ENCODE results near the gene MPV17L2.

MPV17L2 gene

DNA sequence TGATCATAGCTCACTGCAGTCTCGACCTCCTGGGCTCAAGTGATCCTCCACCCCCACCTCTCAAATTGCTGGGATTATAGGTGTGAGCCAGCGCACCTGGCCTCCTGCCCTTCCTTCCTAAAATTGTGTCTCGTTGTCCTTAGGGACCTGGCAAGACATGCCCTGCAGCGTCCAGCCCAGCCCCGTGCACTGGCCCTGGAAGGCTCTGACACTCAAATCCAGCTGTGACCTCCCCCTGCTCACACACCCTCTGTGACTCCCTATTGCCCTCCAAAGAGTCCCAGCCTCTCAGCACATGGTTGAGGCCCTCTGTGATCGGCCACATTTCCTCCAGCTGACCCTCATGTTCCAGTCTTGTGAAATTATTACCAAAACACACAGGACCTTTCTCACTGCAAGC, 4.9 kb downstream of the MPV17L2 start:
- Histone ChIP-seq H3K9me2 (replicated peaks; ENCODE audit: low read depth, low read length) (no peaks in the 10 kb centered on the region), H3K79me2 (ENCODE audit: insufficient read depth, low read length) (peaks cover 12% of the 10 kb centered on the region), H3K9ac (ENCODE audit: low read depth, low read length, poor library complexity, severe bottlenecking) (no peak overlapping the region), H3K4me1 (ENCODE audit: insufficient read depth, low read length, poor library complexity, severe bottlenecking) (peaks cover 8% of the 10 kb centered on the region), H3K4me3 (ENCODE audit: low read length, poor library complexity, severe bottlenecking) (no peak overlapping the region), H3K9me3 (ENCODE audit: insufficient read depth, low read depth, low read length) (no peaks in the 10 kb centered on the region), H2AFZ (ENCODE audit: low read length) (no peak overlapping the region), H3K36me3 (ENCODE audit: insufficient read depth, low read length) (peaks cover 2% of the 10 kb centered on the region; the same call in 1 of the 2 replicates), H3K4me2 (ENCODE audit: low read depth, low read length, poor library complexity, severe bottlenecking) (no peak overlapping the region), H3F3A (ENCODE audit: low read depth) (no peaks in the 10 kb centered on the region), H3K27me3 (ENCODE audit: insufficient read depth, low read length, poor library complexity, severe bottlenecking) (no peaks in the 10 kb centered on the region), H4K20me1 (ENCODE audit: insufficient read depth, low read length, poor library complexity, severe bottlenecking) (peaks cover 7% of the 10 kb centered on the region)
- TF ChIP-seq, protein P1, sequence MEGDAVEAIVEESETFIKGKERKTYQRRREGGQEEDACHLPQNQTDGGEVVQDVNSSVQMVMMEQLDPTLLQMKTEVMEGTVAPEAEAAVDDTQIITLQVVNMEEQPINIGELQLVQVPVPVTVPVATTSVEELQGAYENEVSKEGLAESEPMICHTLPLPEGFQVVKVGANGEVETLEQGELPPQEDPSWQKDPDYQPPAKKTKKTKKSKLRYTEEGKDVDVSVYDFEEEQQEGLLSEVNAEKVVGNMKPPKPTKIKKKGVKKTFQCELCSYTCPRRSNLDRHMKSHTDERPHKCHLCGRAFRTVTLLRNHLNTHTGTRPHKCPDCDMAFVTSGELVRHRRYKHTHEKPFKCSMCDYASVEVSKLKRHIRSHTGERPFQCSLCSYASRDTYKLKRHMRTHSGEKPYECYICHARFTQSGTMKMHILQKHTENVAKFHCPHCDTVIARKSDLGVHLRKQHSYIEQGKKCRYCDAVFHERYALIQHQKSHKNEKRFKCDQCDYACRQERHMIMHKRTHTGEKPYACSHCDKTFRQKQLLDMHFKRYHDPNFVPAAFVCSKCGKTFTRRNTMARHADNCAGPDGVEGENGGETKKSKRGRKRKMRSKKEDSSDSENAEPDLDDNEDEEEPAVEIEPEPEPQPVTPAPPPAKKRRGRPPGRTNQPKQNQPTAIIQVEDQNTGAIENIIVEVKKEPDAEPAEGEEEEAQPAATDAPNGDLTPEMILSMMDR (conservative IDR thresholded peaks at IDR 0.05; ENCODE audit: low read length) = no peak
- no peak for TF ChIP-seq EZH2phosphoT487 (IDR thresholded peaks at IDR 0.05; ENCODE audit: borderline replicate concordance)

DNA sequence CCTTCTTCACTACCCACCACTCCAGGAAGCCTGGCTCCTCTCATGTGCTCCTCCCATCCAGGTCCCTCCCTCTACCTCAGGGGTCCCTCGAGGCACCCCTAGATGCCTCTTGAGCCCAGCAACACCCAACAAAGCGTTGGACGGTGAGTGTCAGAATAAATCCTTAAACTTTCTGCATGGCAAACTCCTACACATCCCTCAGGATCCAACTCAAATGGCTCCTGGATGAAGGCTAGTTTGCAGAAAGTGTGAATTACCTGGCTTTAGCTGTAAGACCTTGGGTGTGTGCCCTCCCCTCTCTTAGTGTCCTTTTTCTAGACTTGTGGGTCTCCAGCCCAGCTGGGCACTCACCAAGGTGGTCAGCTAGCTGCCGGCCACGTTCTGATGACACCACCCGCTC, 5.4 kb downstream of the MPV17L2 start:
- Histone ChIP-seq H3K4me1 (ENCODE audit: insufficient read depth, low read length, poor library complexity, severe bottlenecking) (peaks cover 7% of the 10 kb centered on the region), H3F3A (ENCODE audit: low read depth) (no peaks in the 10 kb centered on the region), H3K9ac (ENCODE audit: low read depth, low read length, poor library complexity, severe bottlenecking) (no peak overlapping the region)

GRCh38 chr19:18202397-18202777, 9.4 kb downstream of the MPV17L2 start:
- Histone ChIP-seq H3K79me2 (ENCODE audit: insufficient read depth, low read length) (no peaks in the 10 kb centered on the region; the same call in 1 of the 2 replicates), H3K4me1 (ENCODE audit: insufficient read depth, low read length, poor library complexity, severe bottlenecking) (peaks cover 12% of the 10 kb centered on the region), H3K4me2 (ENCODE audit: low read depth, low read length, poor library complexity, severe bottlenecking) (peak overlapping the region; percentile 88), H3F3A (ENCODE audit: low read depth) (no peaks in the 10 kb centered on the region), H3K27me3 (ENCODE audit: insufficient read depth, low read length, poor library complexity, severe bottlenecking) (no peaks in the 10 kb centered on the region), H3K9me3 (ENCODE audit: insufficient read depth, low read depth, low read length) (no peaks in the 10 kb centered on the region), H3K4me3 (ENCODE audit: low read length, poor library complexity, severe bottlenecking) (peak overlapping the region; percentile 77), H2AFZ (ENCODE audit: low read length) (no peak overlapping the region; the same call in 1 of the 2 replicates), H4K20me1 (ENCODE audit: insufficient read depth, low read length, poor library complexity, severe bottlenecking) (no peaks in the 10 kb centered on the region), H3K36me3 (ENCODE audit: insufficient read depth, low read length) (no peaks in the 10 kb centered on the region), H3K9ac (ENCODE audit: low read depth, low read length, poor library complexity, severe bottlenecking) (peak overlapping the region; percentile 57), H3K9me2 (replicated peaks; ENCODE audit: low read depth, low read length) (no peaks in the 10 kb centered on the region)
- TF ChIP-seq, protein P1 (conservative IDR thresholded peaks at IDR 0.05; ENCODE audit: low read length) = no peak
- TF ChIP-seq EZH2phosphoT487 (IDR thresholded peaks at IDR 0.05; ENCODE audit: borderline replicate concordance) = no peak

More for the DNA sequence above, 5.4 kb downstream of the MPV17L2 start:
- Histone ChIP-seq H3K79me2 (ENCODE audit: insufficient read depth, low read length) (peaks cover 12% of the 10 kb centered on the region), H3K9me2 (replicated peaks; ENCODE audit: low read depth, low read length) (no peaks in the 10 kb centered on the region), H3K4me3 (ENCODE audit: low read length, poor library complexity, severe bottlenecking) (no peak overlapping the region), H3K9me3 (ENCODE audit: insufficient read depth, low read depth, low read length) (no peaks in the 10 kb centered on the region), H2AFZ (ENCODE audit: low read length) (no peak overlapping the region), H3K4me2 (ENCODE audit: low read depth, low read length, poor library complexity, severe bottlenecking) (no peak overlapping the region), H3K36me3 (ENCODE audit: insufficient read depth, low read length) (peaks cover 2% of the 10 kb centered on the region; the same call in 1 of the 2 replicates), H3K27me3 (ENCODE audit: insufficient read depth, low read length, poor library complexity, severe bottlenecking) (no peaks in the 10 kb centered on the region), H4K20me1 (ENCODE audit: insufficient read depth, low read length, poor library complexity, severe bottlenecking) (peaks cover 7% of the 10 kb centered on the region)
- TF ChIP-seq, protein P1 (conservative IDR thresholded peaks at IDR 0.05; ENCODE audit: low read length) = no peak
- TF ChIP-seq EZH2phosphoT487 (IDR thresholded peaks at IDR 0.05; ENCODE audit: borderline replicate concordance) = no peak

Measured in Loucy (cell line).